HepG2 (cell line): Measurements from ENCODE around the gene PSMB9. TPM values are rescaled to one million over a fixed set of nuclear protein-coding genes. Genes with fewer than 3 reads are reported as not detected.

Experiments used
- ATF2 ChIP-seq: sonication (generic); formaldehyde crosslinking; IDR thresholded peaks from 2 replicates; pipeline ENCODE4 v1.4.0; 2020; ENCODE audit warnings: missing genetic modification reagents
- CHCHD3 ChIP-seq: sonication (generic); formaldehyde crosslinking; IDR thresholded peaks from 2 replicates; pipeline ENCODE4 v1.8.0; 2022; ENCODE audit warnings: mild to moderate bottlenecking, missing genetic modification reagents, moderate library complexity
- ELF3 ChIP-seq: IDR thresholded peaks from 2 replicates; pipeline ENCODE4 v1.6.1; 2016; ENCODE audit warnings: missing genetic modification reagents, missing compliant biosample characterization
- FIP1L1 ChIP-seq: fragments of 200-400 bp; formaldehyde crosslinking; IDR thresholded peaks from 2 replicates; pipeline ENCODE4 v1.6.1; 2018; ENCODE audit warnings: low read depth, mild to moderate bottlenecking, low read length, moderate library complexity, borderline replicate concordance; ENCODE audit not compliant: insufficient read depth
- GABPB1 ChIP-seq: IDR thresholded peaks from 2 replicates; pipeline ENCODE4 v1.6.1; 2016; ENCODE audit warnings: mild to moderate bottlenecking, missing genetic modification reagents, moderate library complexity, missing compliant biosample characterization
- GLI4 ChIP-seq: sonication (generic); formaldehyde crosslinking; IDR thresholded peaks from 2 replicates; pipeline ENCODE4 v1.5.1; 2020; ENCODE audit warnings: missing genetic modification reagents, mild to moderate bottlenecking, moderate library complexity, borderline replicate concordance
- HNRNPLL ChIP-seq: fragments of 200-400 bp; formaldehyde crosslinking; IDR thresholded peaks from 2 replicates; pipeline ENCODE4 v1.6.1; 2017; ENCODE audit warnings: mild to moderate bottlenecking, low read depth, low read length; ENCODE audit not compliant: poor library complexity, severe bottlenecking
- IRF9 ChIP-seq: sonication (generic); formaldehyde crosslinking; IDR thresholded peaks from 2 replicates; pipeline ENCODE4 v1.8.0; 2022; ENCODE audit warnings: missing genetic modification reagents, mild to moderate bottlenecking, borderline replicate concordance
- KLF11 ChIP-seq: IDR thresholded peaks from 2 replicates; pipeline ENCODE4 v1.6.1; 2016; ENCODE audit warnings: missing compliant biosample characterization
- KLF16 ChIP-seq, 2 experiments: sonication (generic) in 1 of 2; formaldehyde crosslinking in 1 of 2; IDR thresholded peaks; 2 replicates each; pipeline versions ENCODE4 v1.6.1 to v1.8.0; 2016 to 2023; ENCODE audit warnings: missing genetic modification reagents in 2 of 2, missing compliant biosample characterization in 1 of 2
- KMT2B ChIP-seq: IDR thresholded peaks from 2 replicates; pipeline ENCODE4 v1.6.1; 2016; ENCODE audit warnings: missing genetic modification reagents, missing compliant biosample characterization
- MYPOP ChIP-seq: sonication (generic); formaldehyde crosslinking; IDR thresholded peaks from 2 replicates; pipeline ENCODE4 v1.8.1; 2023; ENCODE audit warnings: mild to moderate bottlenecking, moderate library complexity, missing genetic modification reagents
- PAF1 ChIP-seq: IDR thresholded peaks from 2 replicates; pipeline ENCODE4 v1.6.1; 2016; ENCODE audit warnings: missing genetic modification reagents, missing compliant biosample characterization
- PCBP2 ChIP-seq: fragments of 200-400 bp; formaldehyde crosslinking; optimal IDR thresholded peaks from 2 replicates; pipeline ENCODE3; 2018; ENCODE audit warnings: low read length, low read depth; ENCODE audit not compliant: poor library complexity, severe bottlenecking
- TFDP1 ChIP-seq: IDR thresholded peaks from 2 replicates; pipeline ENCODE4 v1.6.1; 2016; ENCODE audit warnings: missing compliant biosample characterization, missing genetic modification reagents, borderline replicate concordance
- ZBTB20 ChIP-seq: sonication (generic); formaldehyde crosslinking; IDR thresholded peaks from 2 replicates; pipeline ENCODE4 v1.8.1; 2023; ENCODE audit warnings: missing genetic modification reagents, low read depth, mild to moderate bottlenecking, borderline replicate concordance
- ZC3H13 ChIP-seq: sonication (generic); formaldehyde crosslinking; IDR thresholded peaks from 2 replicates; pipeline ENCODE4 v1.8.1; 2023; ENCODE audit warnings: mild to moderate bottlenecking, missing genetic modification reagents, moderate library complexity
- ZFP91 ChIP-seq: sonication (generic); formaldehyde crosslinking; IDR thresholded peaks from 2 replicates; pipeline ENCODE4 v1.9.0; 2022; ENCODE audit warnings: missing genetic modification reagents, mild to moderate bottlenecking, borderline replicate concordance
- ZNF224 ChIP-seq: sonication (generic); formaldehyde crosslinking; IDR thresholded peaks from 2 replicates; pipeline ENCODE4 v1.5.0; 2020; ENCODE audit warnings: mild to moderate bottlenecking, missing genetic modification reagents
- ZNF605 ChIP-seq: sonication (generic); formaldehyde crosslinking; IDR thresholded peaks from 2 replicates; pipeline ENCODE4 v1.8.0; 2022; ENCODE audit warnings: mild to moderate bottlenecking, missing genetic modification reagents
- ZNF709 ChIP-seq: sonication (generic); formaldehyde crosslinking; IDR thresholded peaks from 2 replicates; pipeline ENCODE4 v1.5.0; 2020; ENCODE audit warnings: mild to moderate bottlenecking, missing genetic modification reagents
- ZSCAN25 ChIP-seq: sonication (generic); formaldehyde crosslinking; IDR thresholded peaks from 2 replicates; pipeline ENCODE4 v1.8.0; 2022; ENCODE audit warnings: mild to moderate bottlenecking, missing genetic modification reagents
- polyA plus RNA-seq, 8 experiments: library from polyadenylated mRNA; depleted of rRNA in 3 of 8; stranded (reverse) in 7 of 8; unstranded in 1 of 8; fragments of >200 nt; fragmentation: Illumina TruSeq in 4 of 8; extraction: Trizol in 4 of 8; gene quantifications; 2 replicates each; pipeline versions ENCODE4 v1.2.1 to v1.2.3, GENCODE V29; 2011 to 2016; ENCODE audit warnings: low read depth in 4 of 8, missing spikeins in 1 of 8, mixed read lengths in 1 of 8; ENCODE audit not compliant: insufficient read depth in 1 of 8
- total RNA-seq, 5 experiments: library from RNA; depleted of rRNA; stranded (reverse); fragments of >200 nt; fragmentation: Illumina TruSeq; extraction: Trizol; gene quantifications; 2 replicates each; pipeline ENCODE4 v1.2.3, GENCODE V29; 2016; ENCODE audit warnings: low read depth in 1 of 5

The PSMB9 gene
- total and polyA plus RNA-seq, 2 of the 13 experiments (the other 11 are each of a cell fraction or from before 2014, with no cell fraction given) = 15.6 to 16.0 TPM

GRCh38 chr6:32838114-32838958 is 15.7 kb upstream of the PSMB9 start, which contains the start of gene TAP2 (continued):
- TF ChIP-seq ZBTB20 (CRISPR knock-in tag) = no peak
- TF ChIP-seq GABPB1 (CRISPR knock-in tag) = peak; percentile 84
- TF ChIP-seq HNRNPLL = peak; percentile 95
- 0 out of 2 replicates have a peak, but pooled peaks have one; percentile 78 for TF ChIP-seq GLI4 (CRISPR knock-in tag)
- TF ChIP-seq ATF2 (CRISPR knock-in tag) = peak; percentile 77; the same call in 1 of the 2 replicates
- peak; percentile 84; the same call in 1 of the 2 replicates for TF ChIP-seq ZNF709 (CRISPR knock-in tag)
- TF ChIP-seq MYPOP (CRISPR knock-in tag) = peak; percentile 100
- no peak for TF ChIP-seq PAF1 (CRISPR knock-in tag)
- TF ChIP-seq IRF9 (CRISPR knock-in tag) = 0 out of 2 replicates have a peak, but pooled peaks have one; percentile 49
- peak; percentile 90 for TF ChIP-seq KLF11
- TF ChIP-seq TFDP1 (CRISPR knock-in tag) = no peak
- TF ChIP-seq FIP1L1 = no peak
- peak; percentile 87; the same call in 1 of the 2 replicates for TF ChIP-seq ZFP91 (CRISPR knock-in tag)
- no peak for TF ChIP-seq PCBP2
- 0 out of 2 replicates have a peak, but pooled peaks have one; percentile 44 for TF ChIP-seq ZC3H13
- peak; percentile 75 for TF ChIP-seq ELF3 (CRISPR knock-in tag)
- peak; percentile 69; the same call in 1 of the 2 replicates for TF ChIP-seq ZSCAN25 (CRISPR knock-in tag)
- TF ChIP-seq KLF16 (CRISPR knock-in tag; IDR thresholded peaks at IDR 0.05) = peak in 1 of 2 experiments; percentile 84; a peak in 2 of 4 replicates
- TF ChIP-seq KMT2B (CRISPR knock-in tag) = peak; percentile 98
- TF ChIP-seq ZNF224 (CRISPR knock-in tag) = peak; percentile 37; the same call in 1 of the 2 replicates
- 0 out of 2 replicates have a peak, but pooled peaks have one; percentile 41 for TF ChIP-seq ZNF605 (CRISPR knock-in tag)
- no peak for TF ChIP-seq CHCHD3 (CRISPR knock-in tag)
